ENCODE data around the gene DBP. TPM values are rescaled to one million over a fixed set of nuclear protein-coding genes. Genes with fewer than 3 reads are reported as not detected.
"Not testable (repeated sequence)": the region's sequence is repeated elsewhere in the genome, so short reads cannot be mapped to it uniquely, and the experiment has no call there.

Gene DBP
- total and polyA plus RNA-seq, 2 experiments from 2014 or later, result 5.7 to 6.3 TPM

- H3K36me3 Mint-ChIP-seq (ENCODE audit: low read depth); H3K36me3 ChIP-seq (ENCODE audit: insufficient read depth); H3K4me1 Mint-ChIP-seq; H2AFZ ChIP-seq; H3K9me2 ChIP-seq (ENCODE audit: insufficient read depth); H3K27me3 ChIP-seq (ENCODE audit: insufficient read depth); H3K4me1 ChIP-seq (ENCODE audit: insufficient read depth); H3K4me2 ChIP-seq; H3F3A ChIP-seq (replicated peaks; ENCODE audit: low read depth); H3K79me2 ChIP-seq (replicated peaks; ENCODE audit: insufficient read depth); H3K9me3 Mint-ChIP-seq; H4K20me1 ChIP-seq (replicated peaks; ENCODE audit: insufficient read depth); ATAC-seq; H3K4me3 ChIP-seq; H3K27me3 Mint-ChIP-seq (ENCODE audit: insufficient read depth, low read depth, poor library complexity); DNase-seq (ENCODE audit: low spot score); H3K27ac ChIP-seq (ENCODE audit: low read depth); H3K4me3 Mint-ChIP-seq; H3K27ac Mint-ChIP-seq: not testable (repeated sequence)
These were observed 42.8 kb upstream of the DBP start for GRCh38 chr19:48680006-48680405.

- DNase-seq (ENCODE audit: low spot score) (no peak), ATAC-seq (no peak)
- no peak overlapping the region for H3K4me3 Mint-ChIP-seq
- H3K9me3 Mint-ChIP-seq, result no peaks in the 10 kb centered on the region
- no peak overlapping the region for H3K4me2 ChIP-seq
- no peak overlapping the region for H3K27ac ChIP-seq (ENCODE audit: low read depth)
- H3K27ac Mint-ChIP-seq, result no peak overlapping the region
- no peaks in the 10 kb centered on the region for H3K79me2 ChIP-seq (replicated peaks; ENCODE audit: insufficient read depth)
- no peak overlapping the region for H2AFZ ChIP-seq
- no peaks in the 10 kb centered on the region for H3F3A ChIP-seq (replicated peaks; ENCODE audit: low read depth)
- no peaks in the 10 kb centered on the region for H3K9me2 ChIP-seq (ENCODE audit: insufficient read depth)
- no peaks in the 10 kb centered on the region for H3K36me3 Mint-ChIP-seq (ENCODE audit: low read depth)
- H3K27me3 ChIP-seq (ENCODE audit: insufficient read depth), result no peaks in the 10 kb centered on the region
- H4K20me1 ChIP-seq (replicated peaks; ENCODE audit: insufficient read depth), result no peaks in the 10 kb centered on the region
- H3K27me3 Mint-ChIP-seq (ENCODE audit: insufficient read depth, low read depth, poor library complexity), result peaks cover 19% of the 10 kb centered on the region
- no peaks in the 10 kb centered on the region for H3K36me3 ChIP-seq (ENCODE audit: insufficient read depth)
- H3K4me1 ChIP-seq (ENCODE audit: insufficient read depth), result peaks cover 23% of the 10 kb centered on the region
- H3K4me1 Mint-ChIP-seq, result peaks cover 26% of the 10 kb centered on the region
- no peak overlapping the region for H3K4me3 ChIP-seq
- TF ChIP-seq EZH2 (IDR thresholded peaks at IDR 0.05; ENCODE audit: low read depth, unreplicated experiment) (no peak), CTCF (conservative IDR thresholded peaks at IDR 0.05; ENCODE audit: low read depth in 2 of 2) (no peak), STAT1 (IDR thresholded peaks at IDR 0.05; ENCODE audit: unreplicated experiment) (no peak), JUNB (IDR thresholded peaks at IDR 0.05; ENCODE audit: unreplicated experiment) (no peak), ZNF114 (CRISPR knock-in tag; IDR thresholded peaks at IDR 0.05) (no peak), ZNF462 (CRISPR knock-in tag; IDR thresholded peaks at IDR 0.05) (no peak), POLR2AphosphoS5 (IDR thresholded peaks at IDR 0.05; ENCODE audit: low read depth) (no peak), NANOG (IDR thresholded peaks at IDR 0.05; ENCODE audit: borderline replicate concordance) (no peak), REST (IDR thresholded peaks at IDR 0.05; ENCODE audit: unreplicated experiment) (no peak), EZH2phosphoT487 (IDR thresholded peaks at IDR 0.05; ENCODE audit: unreplicated experiment) (no peak), CREB1 (CRISPR knock-in tag; IDR thresholded peaks at IDR 0.05; ENCODE audit: low read depth) (no peak), ZNF331 (CRISPR knock-in tag; IDR thresholded peaks at IDR 0.05; ENCODE audit: low read depth) (no peak)
These were observed 41.0 kb upstream of the DBP start for GRCh38 chr19:48678201-48678600.

Measured in GM23338 (cell line).